Adrenal gland (tissue), 5 donors: ENCODE measurements around the gene NLRX1.
"Not testable (repeated sequence)": the region's sequence is repeated elsewhere in the genome, so short reads cannot be mapped to it uniquely, and the experiment has no call there.

Experiments used
- CTCF ChIP-seq, 6 experiments: fragments of 450-650 bp in 4 of 6; fragments of 200-600 bp in 2 of 6; sonication (generic) in 1 of 6; IDR thresholded peaks; 1 replicate in 5 of 6; 2 replicates in 1 of 6; pipeline versions ENCODE4 v1.5.1 to v1.8.0; 2016 to 2021; ENCODE audit warnings: antibody characterized with exemption in 6 of 6, mild to moderate bottlenecking in 2 of 6, moderate library complexity in 1 of 6
- POLR2A ChIP-seq, 2 donors: fragments of 450-650 bp; IDR thresholded peaks; one replicate each; pipeline ENCODE4 v1.6.1; 2017; ENCODE audit warnings: antibody characterized with exemption in 2 of 2, mild to moderate bottlenecking in 2 of 2, moderate library complexity in 1 of 2
- donor health status: DM: no; HTN: no; CAD: no.

- not testable (repeated sequence) for TF ChIP-seq CTCF, POLR2A (IDR thresholded peaks at IDR 0.05)
These were observed 29.2 kb upstream of the NLRX1 start for GRCh38 chr11:119139276-119139675.
